ENCODE data around the gene RASAL2. TPM values are rescaled to one million over a fixed set of nuclear protein-coding genes. Genes with fewer than 3 reads are reported as not detected.

RASAL2 gene
- total RNA-seq, 1 donor from 2014 or later, result 30.2 TPM

DNA sequence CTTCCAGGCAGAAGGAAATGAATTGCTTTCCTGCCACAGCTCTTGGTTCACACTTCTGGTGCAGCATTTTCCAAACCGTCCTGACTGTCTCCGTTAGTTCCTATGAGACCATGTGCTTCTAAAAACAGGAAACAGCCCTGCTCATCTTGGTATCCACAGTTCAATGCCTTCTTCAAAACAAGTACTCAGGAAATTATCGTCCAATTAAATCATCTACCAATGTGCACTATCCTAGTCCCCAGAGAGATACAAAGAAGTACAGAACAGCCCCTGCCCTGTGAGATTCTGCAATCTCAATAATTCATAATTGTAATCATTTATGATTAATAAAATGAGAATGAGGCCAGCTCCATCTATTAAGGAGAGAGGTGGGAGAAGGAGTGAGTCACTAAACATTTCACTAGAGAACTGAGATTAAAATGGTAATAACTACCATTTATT, 391.7 kb downstream of the RASAL2 start:
- intact Hi-C loops (cut with DNase I), result no loop called here
- DNase-seq (ENCODE audit: missing footprints), result no peak
- ATAC-seq, result no peak

DNA sequence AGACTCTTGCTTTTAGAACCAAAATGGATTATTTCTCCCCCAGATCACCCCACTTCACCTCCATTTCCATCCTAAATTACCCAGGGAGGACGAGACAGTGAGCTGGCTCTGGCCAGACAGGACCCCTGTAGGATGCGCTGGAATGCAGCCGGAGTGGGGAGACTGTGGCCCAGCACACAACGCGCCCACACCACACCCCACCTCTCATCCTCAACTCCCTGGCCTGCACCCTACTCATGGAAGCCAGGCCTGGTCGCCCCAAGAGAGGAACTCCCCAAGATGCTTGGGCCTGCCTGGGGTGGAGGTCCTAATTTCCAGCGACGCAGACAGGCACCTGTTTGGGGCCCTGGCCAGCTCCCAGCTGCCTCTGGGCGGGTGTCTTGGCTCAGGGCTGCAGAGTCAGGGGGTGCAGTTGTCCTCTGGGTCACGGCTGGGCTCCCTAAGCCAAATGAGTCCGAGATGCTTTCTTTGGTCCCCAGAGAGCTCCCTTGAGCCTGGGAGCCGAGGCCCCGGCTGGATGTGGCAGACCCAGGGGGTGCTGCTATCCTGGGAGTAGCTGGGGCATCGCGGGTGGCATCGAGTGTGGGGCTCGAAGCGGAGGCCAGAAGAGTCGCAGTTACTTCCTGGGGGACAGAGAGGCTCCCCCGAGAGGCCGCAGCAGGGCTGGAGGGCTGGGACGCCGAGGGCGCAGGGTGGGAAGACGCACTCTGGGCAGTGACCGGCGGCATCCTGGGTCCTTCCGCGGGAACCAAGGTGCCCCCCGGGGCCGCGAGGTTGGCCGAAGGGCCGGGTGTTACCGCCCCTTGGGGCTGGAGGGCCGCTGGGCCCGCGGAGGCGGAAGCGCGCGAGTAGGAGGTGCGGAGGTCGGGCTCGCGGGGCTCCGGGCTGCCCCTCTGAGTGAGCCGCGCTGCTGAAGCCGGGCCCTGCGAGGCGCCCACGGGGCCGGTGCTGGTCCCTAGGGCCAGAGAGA, 392.5 kb downstream of the RASAL2 start:
- ATAC-seq (peak; percentile 52), DNase-seq (ENCODE audit: missing footprints) (no peak)
- intact Hi-C loops (cut with DNase I), result no loop called here

DNA sequence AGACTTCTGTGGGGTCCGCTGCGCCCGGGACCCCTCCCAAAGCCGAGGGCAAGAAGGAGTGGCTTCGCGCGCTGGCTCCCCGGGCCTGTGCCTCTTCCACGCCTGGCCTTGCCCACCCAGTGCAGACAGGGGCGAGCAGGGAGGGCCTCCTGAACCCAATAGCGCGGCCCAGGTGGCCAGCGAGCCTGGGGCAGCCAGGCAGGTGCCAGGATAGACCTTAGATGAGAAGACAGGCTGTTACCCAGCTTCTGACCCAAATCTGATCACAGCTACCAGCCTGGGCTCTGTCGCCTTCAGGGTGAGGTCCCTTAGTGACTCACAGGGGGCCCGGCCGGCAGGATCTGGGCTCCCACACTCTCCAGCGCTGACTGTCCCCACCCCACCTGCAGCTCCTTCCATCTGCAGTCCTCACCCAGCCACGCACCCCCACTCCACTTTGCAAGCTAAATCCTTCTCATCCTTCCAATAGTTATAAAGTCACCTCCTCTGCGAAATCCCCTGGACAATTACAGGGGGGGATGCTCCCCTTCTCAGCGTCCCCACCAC, 393.2 kb downstream of the RASAL2 start:
- peak; percentile 29 for ATAC-seq
- intact Hi-C loops (cut with DNase I), result no loop called here

GRCh38 chr1:178488393-178488792, 394.5 kb downstream of the RASAL2 start:
- no peak for ATAC-seq
- intact Hi-C loops (cut with DNase I), result no loop called here
- DNase-seq (ENCODE audit: missing footprints), result no peak

More for the DNA sequence above, 393.2 kb downstream of the RASAL2 start:
- DNase-seq (ENCODE audit: missing footprints), result no peak

DNA sequence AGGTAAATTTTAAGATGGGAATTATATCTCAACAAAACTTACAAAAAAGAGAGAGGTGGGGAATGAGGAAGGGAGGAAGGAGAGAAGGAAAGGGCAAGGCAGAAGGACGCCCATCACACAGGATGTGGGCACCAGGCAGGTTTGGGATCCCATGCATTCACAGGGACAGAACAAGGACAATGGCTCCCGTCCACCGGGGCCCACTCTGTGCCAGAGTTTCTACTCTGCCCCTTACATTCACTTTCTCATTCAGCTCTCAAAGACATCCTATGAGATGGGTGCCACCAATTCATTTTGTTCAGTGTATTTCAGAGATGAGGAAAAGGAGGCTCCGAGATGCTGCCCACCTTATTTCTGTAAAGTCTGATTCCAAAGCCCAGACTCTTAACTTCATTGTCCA, 395.5 kb downstream of the RASAL2 start:
- no peak for DNase-seq (ENCODE audit: missing footprints)
- intact Hi-C loops (cut with DNase I), result no loop called here
- no peak for ATAC-seq

- intact Hi-C loops (cut with DNase I), result no loop called here
- DNase-seq (ENCODE audit: missing footprints) (no peak), ATAC-seq (no peak)
Observed at GRCh38 chr1:178490136-178490535, 396.2 kb downstream of the RASAL2 start.

- intact Hi-C loops (cut with DNase I), result no loop called here
- DNase-seq (ENCODE audit: missing footprints), result no peak
- ATAC-seq, result no peak
Observed at GRCh38 chr1:178490967-178491366, 397.1 kb downstream of the RASAL2 start.

DNA sequence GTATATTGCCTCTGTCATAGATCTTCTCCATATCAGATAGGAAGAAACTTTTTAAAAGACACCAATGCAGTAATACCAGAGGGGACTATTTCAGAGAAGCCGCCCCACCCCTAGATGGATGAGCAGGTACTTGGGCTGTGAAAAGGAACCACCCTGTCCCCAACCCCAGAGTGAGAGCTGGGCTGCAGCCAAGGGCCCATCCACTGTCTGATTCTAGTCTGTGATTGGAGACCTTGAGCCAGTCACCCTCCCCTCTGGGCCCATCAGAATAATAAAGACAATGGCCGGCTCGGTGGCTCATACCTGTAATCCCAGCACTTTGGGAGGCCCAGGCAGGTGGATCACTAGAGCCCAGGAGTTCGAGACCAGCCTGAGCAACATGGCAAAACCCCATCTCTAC, 397.8 kb downstream of the RASAL2 start:
- intact Hi-C loops (cut with DNase I), result no loop called here
- DNase-seq (ENCODE audit: missing footprints) (no peak), ATAC-seq (no peak)

DNA sequence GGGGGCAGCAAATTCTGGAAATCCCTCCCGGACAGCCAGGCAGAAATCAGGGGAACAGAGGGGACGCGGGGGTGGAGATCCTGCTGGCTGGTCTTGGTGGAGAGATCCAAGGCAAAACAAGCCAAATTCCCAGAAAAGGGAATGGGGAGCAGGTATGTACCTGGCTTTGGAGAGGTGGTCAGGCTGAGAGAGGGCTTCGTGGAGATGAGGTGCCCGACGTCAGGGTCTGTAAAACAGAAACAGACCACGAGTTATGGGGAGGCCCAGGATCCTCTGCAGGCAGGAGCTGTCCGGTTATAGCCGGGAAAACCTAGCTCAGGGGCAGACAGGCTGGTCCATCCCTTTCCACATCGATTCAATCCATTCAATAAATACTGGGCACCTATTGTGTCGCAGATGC, 398.4 kb downstream of the RASAL2 start:
- ATAC-seq, result no peak
- intact Hi-C loops (cut with DNase I), result no loop called here
- no peak for DNase-seq (ENCODE audit: missing footprints)

DNA sequence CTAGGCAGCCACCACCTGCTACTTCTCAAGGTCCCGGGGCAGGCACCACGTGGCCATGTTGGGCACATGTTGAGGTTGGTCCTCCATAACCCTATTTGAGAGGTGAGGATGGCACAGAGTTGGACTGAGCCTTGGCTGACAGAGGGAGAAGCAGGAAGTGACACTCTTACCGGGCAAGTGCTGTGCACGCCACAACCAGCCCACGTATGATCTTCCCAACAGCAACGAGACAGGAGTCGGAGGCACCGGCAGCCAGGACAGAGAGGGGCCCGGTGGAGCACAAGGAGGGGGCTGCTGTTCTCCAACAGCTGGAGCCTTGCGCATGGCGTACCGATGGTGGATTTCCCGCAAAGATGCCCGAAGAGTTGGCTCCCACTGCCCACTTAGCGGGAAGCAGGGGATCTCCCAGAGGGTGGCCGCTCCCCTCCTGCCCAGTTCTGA, 399.4 kb downstream of the RASAL2 start:
- DNase-seq (ENCODE audit: missing footprints) (no peak), ATAC-seq (no peak)
- intact Hi-C loops (cut with DNase I), result no loop called here

GRCh38 chr1:178494569-178494971, 400.7 kb downstream of the RASAL2 start:
- peak; percentile 62 for ATAC-seq
- no peak for DNase-seq (ENCODE audit: missing footprints)
- intact Hi-C loops (cut with DNase I), result no loop called here

DNA sequence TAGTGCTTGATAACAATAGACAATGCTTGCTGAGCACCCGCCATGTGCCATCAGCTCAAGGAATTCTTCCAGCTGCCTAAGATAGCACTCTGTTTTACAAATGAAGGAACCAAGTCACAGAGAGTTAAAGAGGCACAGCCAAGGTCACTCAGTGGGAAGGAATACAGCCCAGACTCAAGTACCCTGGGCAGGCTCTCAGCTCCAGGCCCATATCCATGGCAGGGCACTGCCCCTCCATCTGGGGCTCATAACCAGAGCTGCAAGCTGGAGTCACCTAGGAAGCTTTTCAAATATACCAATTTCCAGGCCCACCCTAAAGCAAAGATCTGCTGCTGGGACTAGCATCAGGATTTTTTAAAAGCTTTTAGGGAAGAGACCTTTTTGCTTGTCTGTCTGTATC, 401.3 kb downstream of the RASAL2 start:
- ATAC-seq (peak; percentile 36), DNase-seq (ENCODE audit: missing footprints) (no peak)
- intact Hi-C loops (cut with DNase I), result no loop called here

DNA sequence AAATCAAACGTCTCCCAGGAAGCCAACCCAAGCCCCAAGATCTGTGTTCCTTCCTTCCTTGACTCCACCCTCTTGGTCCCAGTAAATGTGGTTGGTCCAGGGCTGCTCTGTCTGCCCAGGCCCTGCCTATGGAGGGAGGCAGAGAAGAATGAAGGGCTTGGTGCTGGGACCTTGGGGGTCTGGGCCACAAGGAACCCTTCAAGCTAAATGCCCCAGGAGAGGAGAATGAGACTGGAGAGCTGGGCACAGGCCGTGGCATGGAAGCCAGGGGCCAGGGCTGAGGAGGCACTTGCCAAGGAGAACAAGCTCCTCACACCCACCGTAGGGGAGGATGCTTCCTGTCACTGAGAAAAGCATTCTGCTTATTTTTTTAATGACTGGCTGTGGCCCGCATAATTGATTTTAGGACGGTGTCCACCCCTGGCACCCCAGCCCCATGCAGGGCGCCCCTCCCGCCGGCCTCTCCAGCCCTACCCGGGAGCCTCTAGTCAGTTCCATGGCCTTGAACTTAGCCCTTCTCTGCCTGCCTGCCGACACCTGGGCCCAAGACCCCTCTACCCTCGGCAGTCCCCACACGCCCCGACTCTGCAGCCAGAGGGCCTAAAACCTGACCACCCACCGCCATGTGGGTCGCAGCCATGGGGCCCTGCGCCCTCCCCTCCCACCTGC, 402.0 kb downstream of the RASAL2 start:
- intact Hi-C loops (cut with DNase I), result no loop called here
- DNase-seq (ENCODE audit: missing footprints) (no peak), ATAC-seq (no peak)

- no peak for ATAC-seq
- DNase-seq (ENCODE audit: missing footprints), result no peak
- intact Hi-C loops (cut with DNase I), result no loop called here
Observed at GRCh38 chr1:178496410-178497135, 402.7 kb downstream of the RASAL2 start, which contains the start of gene CLEC20A. CLEC20A (minus strand) TSS chr1:178496964; CDS start chr1:178496939, 25 bp downstream.

- ATAC-seq, result no peak
- no peak for DNase-seq (ENCODE audit: missing footprints)
- intact Hi-C loops (cut with DNase I), result no loop called here
Observed at GRCh38 chr1:178497903-178498478, 404.1 kb downstream of the RASAL2 start.

DNA sequence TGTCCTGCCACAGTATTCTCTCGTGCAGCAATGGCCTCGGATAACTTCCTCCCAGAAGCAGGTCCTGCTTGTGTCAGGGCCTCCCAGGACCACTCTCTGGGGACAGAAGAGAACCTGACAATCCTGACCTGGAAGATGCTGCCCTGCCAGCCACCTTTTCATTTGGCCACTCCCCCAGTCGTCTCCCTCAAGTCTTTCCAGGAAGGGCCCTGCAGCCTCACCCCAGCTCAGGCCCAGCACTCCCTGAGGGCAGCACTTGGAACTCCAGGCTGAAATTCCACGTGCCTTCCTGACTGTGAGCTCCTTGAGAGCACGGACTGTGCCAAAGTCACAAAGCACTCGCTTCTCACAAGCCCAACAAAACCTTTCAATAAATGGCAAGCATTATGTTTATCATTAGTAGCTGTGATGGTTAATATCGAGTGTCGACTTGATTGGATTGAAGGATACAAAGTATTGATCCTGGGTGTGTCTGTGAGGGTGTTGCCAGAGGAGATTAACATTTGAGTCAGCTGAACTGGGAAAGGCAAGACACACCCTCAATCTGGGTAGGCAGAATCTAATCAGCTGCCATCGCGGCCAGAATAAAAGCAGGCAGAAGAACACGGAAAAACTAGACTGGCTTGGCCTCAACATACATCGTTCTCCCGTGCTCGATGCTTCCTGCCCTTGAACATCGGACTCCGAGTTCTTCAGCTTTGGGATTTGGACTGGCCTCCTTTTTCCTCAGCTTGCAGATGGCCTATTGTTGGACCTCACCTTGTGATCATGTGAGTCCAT, 405.2 kb downstream of the RASAL2 start:
- intact Hi-C loops (cut with DNase I), result no loop called here
- ATAC-seq, result no peak
- no peak for DNase-seq (ENCODE audit: missing footprints)

DNA sequence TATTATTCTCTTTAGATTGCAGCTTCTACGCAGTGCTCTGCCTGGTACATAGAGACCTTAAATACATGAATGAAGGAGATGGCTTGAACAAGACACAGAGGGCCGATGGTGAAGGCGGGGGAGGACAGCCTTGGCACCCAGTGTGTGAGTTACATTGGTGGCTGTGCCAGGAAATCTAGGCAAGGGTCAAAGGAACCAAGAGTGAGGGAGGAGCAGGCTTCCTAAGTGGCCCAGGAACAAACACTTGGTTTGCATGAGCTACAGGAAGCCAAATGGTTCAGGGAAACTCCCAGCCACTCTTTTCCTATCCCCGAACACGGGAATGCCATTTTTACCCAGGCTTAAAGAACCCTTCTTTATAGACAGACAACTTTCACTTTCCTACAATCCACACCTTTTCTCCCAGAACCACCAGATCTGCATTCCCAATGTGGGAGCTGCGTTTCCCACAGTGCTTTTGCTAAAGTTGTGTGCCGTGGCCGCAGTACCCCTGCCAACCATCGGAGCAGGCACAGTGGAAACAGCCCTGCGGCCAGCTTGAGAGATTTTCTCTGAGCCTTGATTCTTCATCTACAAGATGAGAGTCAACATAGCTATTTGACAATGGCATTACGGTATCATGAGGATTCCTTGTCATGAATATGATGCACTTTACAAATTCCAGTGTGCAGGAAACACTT, 406.3 kb downstream of the RASAL2 start:
- DNase-seq (ENCODE audit: missing footprints) (no peak), ATAC-seq (no peak)
- intact Hi-C loops (cut with DNase I), result loop anchor here (2.0 kb wide), 1 partner anchor 189 kb away; no protein-coding TSS in a partner anchor
